ENCODE measurements around the gene TOP2B. TPM values are rescaled to one million over a fixed set of nuclear protein-coding genes. Genes with fewer than 3 reads are reported as not detected.

TOP2B gene
- polyA plus RNA-seq, 1 donor (not counting 4 experiments of a cell fraction or from before 2014, with no cell fraction given): 71.8 TPM

DNA sequence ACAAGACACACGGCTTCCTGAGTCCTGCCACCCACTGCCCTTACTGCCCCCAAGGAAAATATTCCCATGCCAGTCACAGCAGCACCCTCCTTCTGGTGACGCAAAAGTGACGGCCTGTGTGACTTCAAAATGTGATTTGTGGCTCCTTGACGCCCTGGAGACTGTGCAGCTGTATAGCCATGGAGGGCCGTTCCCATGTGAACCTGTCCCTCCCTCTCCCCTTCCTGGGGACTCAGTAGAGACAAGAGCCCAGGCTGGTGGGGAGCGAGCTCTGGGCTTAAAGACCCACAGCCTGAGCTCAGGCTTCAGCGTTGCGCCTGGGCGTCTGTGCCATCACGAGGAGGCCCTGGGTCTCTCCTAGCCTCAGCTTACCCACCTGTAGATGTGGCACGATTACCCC, 78.2 kb downstream of the TOP2B start:
- Histone ChIP-seq H3K4me3 (ENCODE audit: control insufficient read depth in 2 of 3, extremely low read depth in 1 of 3, insufficient read depth in 2 of 3, low read depth in 1 of 3, low read length in 3 of 3) (no peak overlapping the region), H4K20me1 (ENCODE audit: control insufficient read depth, extremely low read depth, insufficient read depth, low read length) (no peaks in the 10 kb centered on the region), H3K4me2 (ENCODE audit: control insufficient read depth, extremely low read depth, insufficient read depth, low read depth, low read length) (no peak overlapping the region), H2AFZ (ENCODE audit: control insufficient read depth, low read length) (no peak overlapping the region), H3K9me1 (ENCODE audit: control insufficient read depth, extremely low read depth, insufficient read depth, low read length) (no peaks in the 10 kb centered on the region), H3K27me3 (ENCODE audit: control insufficient read depth, extremely low read depth, insufficient read depth, low read length) (no peaks in the 10 kb centered on the region), H3K36me3 (ENCODE audit: control insufficient read depth in 2 of 2, extremely low read depth in 1 of 2, insufficient read depth in 2 of 2, low read length in 2 of 2) (no peaks in the 10 kb centered on the region), H3K9me3 (ENCODE audit: control insufficient read depth, low read depth, low read length) (no peaks in the 10 kb centered on the region), H3K9ac (ENCODE audit: control insufficient read depth, extremely low read depth, insufficient read depth, low read length) (no peak overlapping the region), H3K79me2 (ENCODE audit: control insufficient read depth, insufficient read depth, low read length) (no peaks in the 10 kb centered on the region), H3K4me1 (ENCODE audit: control insufficient read depth, extremely low read depth, insufficient read depth, low read length) (no peaks in the 10 kb centered on the region), H3K27ac (ENCODE audit: control insufficient read depth, insufficient read depth, low read length) (no peak overlapping the region)
- no peak for FAIRE-seq
- TF ChIP-seq, protein P1, sequence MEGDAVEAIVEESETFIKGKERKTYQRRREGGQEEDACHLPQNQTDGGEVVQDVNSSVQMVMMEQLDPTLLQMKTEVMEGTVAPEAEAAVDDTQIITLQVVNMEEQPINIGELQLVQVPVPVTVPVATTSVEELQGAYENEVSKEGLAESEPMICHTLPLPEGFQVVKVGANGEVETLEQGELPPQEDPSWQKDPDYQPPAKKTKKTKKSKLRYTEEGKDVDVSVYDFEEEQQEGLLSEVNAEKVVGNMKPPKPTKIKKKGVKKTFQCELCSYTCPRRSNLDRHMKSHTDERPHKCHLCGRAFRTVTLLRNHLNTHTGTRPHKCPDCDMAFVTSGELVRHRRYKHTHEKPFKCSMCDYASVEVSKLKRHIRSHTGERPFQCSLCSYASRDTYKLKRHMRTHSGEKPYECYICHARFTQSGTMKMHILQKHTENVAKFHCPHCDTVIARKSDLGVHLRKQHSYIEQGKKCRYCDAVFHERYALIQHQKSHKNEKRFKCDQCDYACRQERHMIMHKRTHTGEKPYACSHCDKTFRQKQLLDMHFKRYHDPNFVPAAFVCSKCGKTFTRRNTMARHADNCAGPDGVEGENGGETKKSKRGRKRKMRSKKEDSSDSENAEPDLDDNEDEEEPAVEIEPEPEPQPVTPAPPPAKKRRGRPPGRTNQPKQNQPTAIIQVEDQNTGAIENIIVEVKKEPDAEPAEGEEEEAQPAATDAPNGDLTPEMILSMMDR (optimal IDR thresholded peaks at IDR 0.05 in 1 of 3, IDR thresholded peaks at IDR 0.05 in 1 of 3, conservative IDR thresholded peaks at IDR 0.05 in 1 of 3; ENCODE audit: extremely low read depth in 1 of 3, insufficient read depth in 2 of 3, low read length in 3 of 3): no peak
- TF ChIP-seq EZH2 (IDR thresholded peaks at IDR 0.05; ENCODE audit: low read length): no peak
- DNase-seq (ENCODE audit: low read depth, low spot score): no peak
- dilution Hi-C loops (cut with MboI; ENCODE audit: extremely low pct_ligation_motif_present, low sequenced_read_pairs): no loop called here

DNA sequence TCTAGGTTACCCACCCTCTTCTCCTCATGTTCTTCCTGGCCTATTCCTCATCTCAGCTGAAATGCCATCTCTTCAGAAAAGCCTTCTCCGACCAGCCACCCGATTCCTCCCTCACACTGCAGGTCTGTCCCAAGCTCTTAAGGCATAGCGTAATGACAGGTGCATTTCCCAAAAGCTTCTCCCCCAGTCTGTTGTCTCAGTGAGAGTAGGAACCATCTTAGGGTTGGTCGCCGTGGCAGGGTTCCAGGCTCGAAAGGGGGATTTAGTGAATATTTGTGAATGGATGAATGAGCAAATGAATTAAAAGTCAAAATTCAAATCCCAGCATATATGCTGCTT, 78.6 kb downstream of the TOP2B start:
- dilution Hi-C loops (cut with MboI; ENCODE audit: extremely low pct_ligation_motif_present, low sequenced_read_pairs): no loop called here
- Histone ChIP-seq H3K27me3 (ENCODE audit: control insufficient read depth, extremely low read depth, insufficient read depth, low read length) (no peaks in the 10 kb centered on the region), H3K79me2 (ENCODE audit: control insufficient read depth, insufficient read depth, low read length) (no peaks in the 10 kb centered on the region), H2AFZ (ENCODE audit: control insufficient read depth, low read length) (no peak overlapping the region), H3K9me3 (ENCODE audit: control insufficient read depth, low read depth, low read length) (no peaks in the 10 kb centered on the region), H3K4me3 (ENCODE audit: control insufficient read depth in 2 of 3, extremely low read depth in 1 of 3, insufficient read depth in 2 of 3, low read depth in 1 of 3, low read length in 3 of 3) (no peak overlapping the region), H3K36me3 (ENCODE audit: control insufficient read depth in 2 of 2, extremely low read depth in 1 of 2, insufficient read depth in 2 of 2, low read length in 2 of 2) (no peaks in the 10 kb centered on the region), H3K4me2 (ENCODE audit: control insufficient read depth, extremely low read depth, insufficient read depth, low read depth, low read length) (no peak overlapping the region), H3K9me1 (ENCODE audit: control insufficient read depth, extremely low read depth, insufficient read depth, low read length) (no peaks in the 10 kb centered on the region), H3K4me1 (ENCODE audit: control insufficient read depth, extremely low read depth, insufficient read depth, low read length) (no peaks in the 10 kb centered on the region), H3K9ac (ENCODE audit: control insufficient read depth, extremely low read depth, insufficient read depth, low read length) (no peak overlapping the region), H3K27ac (ENCODE audit: control insufficient read depth, insufficient read depth, low read length) (no peak overlapping the region), H4K20me1 (ENCODE audit: control insufficient read depth, extremely low read depth, insufficient read depth, low read length) (no peaks in the 10 kb centered on the region)
- FAIRE-seq (no peak), DNase-seq (ENCODE audit: low read depth, low spot score) (no peak)
- TF ChIP-seq, protein P1 (optimal IDR thresholded peaks at IDR 0.05 in 1 of 3, IDR thresholded peaks at IDR 0.05 in 1 of 3, conservative IDR thresholded peaks at IDR 0.05 in 1 of 3; ENCODE audit: extremely low read depth in 1 of 3, insufficient read depth in 2 of 3, low read length in 3 of 3): no peak
- no peak for TF ChIP-seq EZH2 (IDR thresholded peaks at IDR 0.05; ENCODE audit: low read length)
